HepG2 (cell line): ENCODE measurements around the gene RPLP2. TPM values are rescaled to one million over a fixed set of nuclear protein-coding genes. Genes with fewer than 3 reads are reported as not detected.

ENCODE experiments used
- ATAC-seq: fragments of 200-7000 bp; cut with Tn5 transposase; 3 replicates; pipeline ENCODE4 v1.9.1; 2020; ENCODE audit warnings: mild to moderate bottlenecking, moderate library complexity
- BruUV-seq: library from RNA; stranded (reverse); fragments of 400-500 nt; replicated peaks from 2 replicates; lab custom pipeline; 2021; lab: Mats Ljungman, UMichigan
- CTCF ChIA-PET: fragments of 300-600 bp; formaldehyde crosslinking; extraction: SDS; loops from one replicate; lab custom pipeline; 2021; ENCODE audit warnings: low total read pairs, inconsistent platforms, low intra/inter-chr PET ratio; lab: Yijun Ruan, JAX
- POLR2A ChIA-PET: fragments of 350-600 bp; sonication (Branson Sonifier 250); formaldehyde crosslinking; loops from one replicate; lab custom pipeline; 2020; ENCODE audit warnings: antibody characterized with exemption, inconsistent platforms; lab: Yijun Ruan, JAX
- DNase-seq: peaks from one replicate; pipeline ENCODE4 v3.0.0-alpha.2; 2015; ENCODE audit warnings: low spot score
- FAIRE-seq: peaks from 3 replicates; lab custom pipeline; 2011; peaks lifted over from hg19 to GRCh38; lab: Jason Lieb, UNC
- H2AFZ ChIP-seq: one replicate; pipeline ENCODE4 v1.6.1; 2011; ENCODE audit warnings: low read length, inconsistent platforms
- H3K27ac ChIP-seq: fragments of 300-600 bp; 3 replicates; pipeline ENCODE4 v1.8.0; 2011; ENCODE audit warnings: mixed run types, mild to moderate bottlenecking, mixed read lengths, low read length, inconsistent platforms; ENCODE audit not compliant: insufficient read depth; ENCODE audit errors: extremely low read length
- H3K27me3 ChIP-seq, 2 experiments: fragments of 200-600 bp in 1 of 2; 2 replicates in 1 of 2; 3 replicates in 1 of 2; pipeline versions ENCODE4 v1.6.0 to v1.8.0; 2011; ENCODE audit warnings: low read length in 2 of 2, mild to moderate bottlenecking in 2 of 2, moderate library complexity in 2 of 2, inconsistent platforms in 1 of 2; ENCODE audit not compliant: insufficient read depth in 2 of 2, control insufficient read depth in 1 of 2
- H3K36me3 ChIP-seq, 2 experiments: fragments of 200-600 bp in 1 of 2; replicated peaks in 1 of 2; 2 replicates in 1 of 2; 3 replicates in 1 of 2; pipeline versions ENCODE4 v1.5.1 to v1.8.0; 2011; ENCODE audit warnings: low read length in 2 of 2, inconsistent platforms in 1 of 2; ENCODE audit not compliant: insufficient read depth in 2 of 2, control insufficient read depth in 1 of 2
- H3K4me1 ChIP-seq: 2 replicates; pipeline ENCODE4 v1.5.1; 2012; ENCODE audit warnings: low read length, inconsistent platforms; ENCODE audit not compliant: insufficient read depth
- H3K4me2 ChIP-seq: 2 replicates; pipeline ENCODE4 v1.6.0; 2011; ENCODE audit warnings: low read depth, low read length, inconsistent platforms
- H3K4me3 ChIP-seq, 3 experiments: fragments of 200-600 bp in 1 of 3; sonication (generic), shearing (Covaris generic) in 1 of 3; replicated peaks in 1 of 3; 2 replicates each; pipeline ENCODE4 v1.5.1; 2011 to 2016; ENCODE audit warnings: low read length in 3 of 3, inconsistent platforms in 2 of 3, low read depth in 2 of 3, mild to moderate bottlenecking in 2 of 3, control low read depth in 1 of 3, mixed read lengths in 1 of 3; ENCODE audit not compliant: insufficient read depth in 1 of 3
- H3K79me2 ChIP-seq: one replicate; pipeline ENCODE4 v1.6.1; 2011; ENCODE audit warnings: low read length, inconsistent platforms; ENCODE audit not compliant: insufficient read depth
- H3K9ac ChIP-seq: 2 replicates; pipeline ENCODE4 v1.6.0; 2011; ENCODE audit warnings: mild to moderate bottlenecking, low read depth, low read length, inconsistent platforms; ENCODE audit not compliant: insufficient read depth
- H3K9me3 ChIP-seq: 2 replicates; pipeline ENCODE4 v1.5.1; 2012; ENCODE audit warnings: mild to moderate bottlenecking, low read length
- H4K20me1 ChIP-seq: 2 replicates; pipeline ENCODE4 v1.6.0; 2011; ENCODE audit warnings: inconsistent platforms, mild to moderate bottlenecking, low read length, moderate library complexity; ENCODE audit not compliant: insufficient read depth
- GFI1 ChIP-seq: sonication (generic); formaldehyde crosslinking; IDR thresholded peaks from 2 replicates; pipeline ENCODE4 v1.5.0; 2020; ENCODE audit warnings: missing genetic modification reagents, mild to moderate bottlenecking, borderline replicate concordance
- IKZF1 ChIP-seq: fragments of 450-650 bp; IDR thresholded peaks from 2 replicates; pipeline ENCODE4 v1.7.1; 2016
- MZF1 ChIP-seq: sonication (generic); formaldehyde crosslinking; IDR thresholded peaks from 2 replicates; pipeline ENCODE4 v1.8.1; 2023; ENCODE audit warnings: mild to moderate bottlenecking, missing genetic modification reagents, borderline replicate concordance
- POLR2G ChIP-seq: fragments of 200-400 bp; formaldehyde crosslinking; IDR thresholded peaks from 2 replicates; pipeline ENCODE4 v1.6.1; 2018; ENCODE audit warnings: mild to moderate bottlenecking, low read depth, low read length, moderate library complexity
- SMAD3 ChIP-seq: sonication (generic); formaldehyde crosslinking; IDR thresholded peaks from 2 replicates; pipeline ENCODE4 v1.4.0; 2020; ENCODE audit warnings: missing genetic modification reagents
- TCF12 ChIP-seq, 2 experiments: fragments of 450-650 bp in 1 of 2; sonication (generic) in 1 of 2; formaldehyde crosslinking in 1 of 2; IDR thresholded peaks; 2 replicates each; pipeline versions ENCODE4 v1.6.1 to v1.8.0; 2017 to 2022; ENCODE audit warnings: antibody characterized with exemption in 1 of 2, mild to moderate bottlenecking in 1 of 2, missing genetic modification reagents in 1 of 2, moderate library complexity in 1 of 2
- ZFP36 ChIP-seq: fragments of 150-350 bp; IDR thresholded peaks from 2 replicates; pipeline ENCODE4 v1.6.1; 2018; ENCODE audit warnings: borderline replicate concordance, low read length, low read depth; ENCODE audit not compliant: partially characterized antibody
- ZNF3 ChIP-seq: IDR thresholded peaks from 2 replicates; pipeline ENCODE4 v1.7.0; 2017; ENCODE audit warnings: inconsistent platforms
- ZNF432 ChIP-seq: sonication (generic); formaldehyde crosslinking; IDR thresholded peaks from 2 replicates; pipeline ENCODE4 v1.5.0; 2020; ENCODE audit warnings: missing genetic modification reagents, mild to moderate bottlenecking, borderline replicate concordance
- ZNF547 ChIP-seq: sonication (generic); formaldehyde crosslinking; IDR thresholded peaks from 2 replicates; pipeline ENCODE4 v1.5.1; 2020; ENCODE audit warnings: mild to moderate bottlenecking, missing genetic modification reagents
- ZNF639 ChIP-seq: conservative IDR thresholded peaks from 2 replicates; pipeline ENCODE4 v1.6.1; 2018; ENCODE audit warnings: missing genetic modification reagents
- WGBS: methylation state at CpG from one replicate; pipeline ENCODE4 v1.1.6; 2017; ENCODE audit warnings: low lambda C conversion rate; 5-methylcytosine and 5-hydroxymethylcytosine counted together
- in situ Hi-C: cut with HindIII; loops from 2 replicates; pipeline ENCODE4 v1.10.0; 2017; ENCODE audit warnings: low pct_unique_long_range_greater_than_20kb; ENCODE audit not compliant: extremely low pct_ligation_motif_present
- intact Hi-C: fragments of 100-400 bp; cut with micrococcal nuclease; formaldehyde crosslinking; loops from one replicate; pipeline ENCODE4 v1.10.0; 2022; ENCODE audit not compliant: unreplicated experiment
- polyA plus RNA-seq, 8 experiments: library from polyadenylated mRNA; depleted of rRNA in 3 of 8; stranded (reverse) in 7 of 8; unstranded in 1 of 8; fragments of >200 nt; fragmentation: Illumina TruSeq in 4 of 8; extraction: Trizol in 4 of 8; gene quantifications; 2 replicates each; pipeline versions ENCODE4 v1.2.1 to v1.2.3, GENCODE V29; 2011 to 2016; ENCODE audit warnings: low read depth in 4 of 8, missing spikeins in 1 of 8, mixed read lengths in 1 of 8; ENCODE audit not compliant: insufficient read depth in 1 of 8
- total RNA-seq, 5 experiments: library from RNA; depleted of rRNA; stranded (reverse); fragments of >200 nt; fragmentation: Illumina TruSeq; extraction: Trizol; gene quantifications; 2 replicates each; pipeline ENCODE4 v1.2.3, GENCODE V29; 2016; ENCODE audit warnings: low read depth in 1 of 5

RPLP2 gene
- total and polyA plus RNA-seq, 2 of the 13 experiments (the other 11 are each of a cell fraction or from before 2014, with no cell fraction given) = 978 to 2,106 TPM

DNA sequence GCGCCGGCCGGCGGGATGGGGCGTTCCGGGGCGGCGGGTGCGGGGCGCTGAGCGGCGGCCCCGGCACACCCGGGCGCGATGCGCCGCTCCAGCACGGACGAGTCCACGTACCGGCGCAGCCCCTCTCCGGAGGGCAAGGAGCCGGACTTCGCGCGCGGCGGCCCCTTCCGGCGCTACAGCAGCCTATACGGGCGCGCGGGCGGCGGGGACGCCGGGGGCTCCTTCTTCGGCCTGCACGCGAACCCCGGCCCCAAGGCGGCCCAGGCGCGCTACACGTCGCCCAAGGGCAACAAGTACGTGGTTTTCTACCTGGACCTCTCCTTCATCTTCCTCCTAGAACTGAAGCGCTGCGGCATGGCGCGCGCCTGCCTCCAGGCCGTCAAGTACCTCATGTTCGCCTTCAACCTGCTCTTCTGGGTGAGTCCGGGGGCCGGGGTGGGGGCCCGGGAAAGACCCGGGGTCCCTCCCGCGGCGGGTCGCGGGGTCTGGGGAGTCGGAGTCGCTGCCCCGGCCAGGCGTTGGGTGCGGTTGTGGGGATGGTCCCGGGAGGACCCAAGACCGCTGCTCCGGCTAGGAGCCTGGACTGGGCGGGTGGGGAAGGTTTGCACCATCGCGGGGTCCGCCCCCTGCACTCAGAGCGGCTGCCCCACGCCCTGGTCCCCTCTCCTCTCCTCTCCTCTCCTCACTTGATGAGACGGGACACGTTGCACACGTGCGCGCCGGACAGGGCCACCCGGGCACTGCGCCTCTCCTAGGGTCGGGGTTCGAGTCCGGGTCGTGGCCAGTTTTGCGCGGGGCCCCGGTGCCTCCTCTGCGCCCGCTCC, 40.4 kb downstream of the RPLP2 start:
- 98% methylated on average over 66 of the region's 97 CpGs for WGBS
- POLR2A ChIA-PET = no interaction called here
- Histone ChIP-seq H3K4me2 (no peak overlapping the region), H3K9ac (no peak overlapping the region), H4K20me1 (0 out of 2 replicates have a peak, but pooled peaks cover 4% of the 10 kb centered on the region), H2AFZ (no peak overlapping the region), H3K79me2 (no peaks in the 10 kb centered on the region), H3K9me3 (no peaks in the 10 kb centered on the region), H3K4me1 (peaks cover 12% of the 10 kb centered on the region), H3K36me3 (no peaks in the 10 kb centered on the region; a peak in 2 of 5 replicates), H3K27ac (no peak overlapping the region), H3K4me3 (no peak overlapping the region), H3K27me3 (no peaks in the 10 kb centered on the region)
- no peak for ATAC-seq
- CTCF ChIA-PET = no interaction called here
- TF ChIP-seq POLR2G = no peak
- no peak for TF ChIP-seq GFI1 (CRISPR knock-in tag)
- no peak for TF ChIP-seq ZNF639 (CRISPR knock-in tag)
- no peak for TF ChIP-seq ZNF547 (CRISPR knock-in tag)
- TF ChIP-seq TCF12 (IDR thresholded peaks at IDR 0.05) = no peak
- TF ChIP-seq TCF12 (CRISPR knock-in tag; IDR thresholded peaks at IDR 0.05) = no peak
- TF ChIP-seq IKZF1 = no peak
- TF ChIP-seq SMAD3 = no peak
- no peak for TF ChIP-seq ZNF3 (CRISPR knock-in tag)
- no peak for TF ChIP-seq ZNF432 (CRISPR knock-in tag)
- no peak for TF ChIP-seq MZF1 (CRISPR knock-in tag)
- no peak for TF ChIP-seq ZFP36
- intact Hi-C loops (no loop called here), in situ Hi-C loops (no loop called here)
- BruUV-seq = no TSS peak
- DNase-seq = no peak
- no peak for FAIRE-seq
